ENCODE data around the gene APOL4.
"Not testable (repeated sequence)": the region's sequence is repeated elsewhere in the genome, so short reads cannot be mapped to it uniquely, and the experiment has no call there.

The APOL4 gene

DNA sequence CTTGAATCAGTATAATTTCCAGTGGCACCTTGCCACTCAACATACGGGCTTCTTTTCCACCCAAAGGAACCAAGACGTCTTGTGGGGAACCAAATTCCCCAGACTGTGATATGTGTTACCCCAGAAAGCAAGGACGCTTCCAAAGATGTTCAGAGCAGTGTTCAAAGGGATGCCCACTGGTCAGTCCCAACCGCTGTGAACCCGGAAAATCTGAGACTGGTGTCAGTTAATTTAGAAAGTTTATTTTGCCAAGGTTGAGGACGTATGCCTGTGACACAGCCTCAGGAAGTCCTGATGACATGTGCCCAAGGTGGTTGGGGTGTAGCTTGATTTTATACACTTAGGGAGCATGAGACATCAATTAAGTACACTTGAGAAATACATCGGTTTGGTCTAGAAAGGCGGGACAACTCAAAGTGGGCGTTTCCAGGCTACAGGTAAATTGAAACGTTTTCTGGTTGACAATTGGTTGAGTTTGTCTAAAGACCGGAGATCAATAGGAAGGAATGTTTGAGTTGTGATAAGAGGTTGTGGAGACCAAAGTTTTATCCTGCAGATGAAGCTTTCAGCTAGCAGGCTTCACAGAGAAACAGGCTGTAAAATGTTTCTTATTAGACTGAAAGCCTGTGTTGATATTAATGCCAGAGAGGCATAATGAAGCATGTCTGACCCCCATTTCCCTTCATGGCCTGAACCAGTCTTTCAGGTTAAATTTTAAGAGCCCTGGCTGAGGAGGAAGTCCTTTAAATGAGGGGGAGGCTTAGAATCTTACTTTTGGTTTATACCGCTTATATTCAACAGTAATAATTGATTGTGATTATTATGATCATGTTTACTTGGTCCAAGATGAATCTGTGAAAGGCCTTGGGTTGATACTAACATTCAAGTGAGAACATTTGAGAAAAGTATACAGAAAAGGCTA lies 47.8 kb downstream of the APOL4 start:
- DNase-seq (ENCODE audit: low spot score), result no peak

DNA sequence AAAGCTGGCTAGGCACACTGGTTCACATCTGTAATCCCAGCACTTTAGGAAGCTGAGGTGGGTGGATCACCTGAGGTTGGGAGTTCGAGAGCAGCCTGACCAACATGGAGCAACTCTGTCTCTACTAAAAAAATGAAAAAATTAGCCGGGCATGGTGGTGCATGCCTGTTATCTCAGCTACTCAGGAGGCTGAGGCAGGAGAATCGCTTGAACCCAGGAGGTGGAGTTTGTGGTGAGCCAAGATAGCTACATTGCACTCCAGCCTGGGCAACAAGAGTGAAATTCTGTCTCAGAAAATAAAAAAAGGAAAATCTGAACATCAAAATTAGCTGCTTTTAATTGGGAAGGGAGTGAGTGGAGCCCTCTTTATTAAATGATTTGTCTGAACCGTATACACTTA lies 48.8 kb downstream of the APOL4 start:
- DNase-seq (ENCODE audit: low spot score), result not testable (repeated sequence)

DNA sequence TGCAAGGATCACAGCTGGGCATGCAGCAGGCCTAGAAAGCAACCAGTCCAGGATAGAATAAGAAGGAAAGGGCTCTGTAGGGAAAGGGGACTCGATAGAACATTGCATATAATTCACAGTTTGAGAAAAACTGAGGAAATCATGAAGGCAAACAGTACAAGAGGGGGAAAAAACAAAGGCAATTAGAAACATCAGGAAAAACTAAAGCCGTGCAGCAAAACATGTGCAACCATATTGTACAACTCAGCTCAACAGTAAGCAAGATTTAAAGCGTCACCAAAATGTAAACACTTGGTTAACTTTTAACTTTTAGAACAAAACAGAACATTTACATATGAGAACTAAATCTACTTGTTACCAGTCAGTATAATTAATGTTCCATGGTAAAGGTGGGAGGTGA lies 49.5 kb downstream of the APOL4 start:
- DNase-seq (ENCODE audit: low spot score), result no peak

DNA sequence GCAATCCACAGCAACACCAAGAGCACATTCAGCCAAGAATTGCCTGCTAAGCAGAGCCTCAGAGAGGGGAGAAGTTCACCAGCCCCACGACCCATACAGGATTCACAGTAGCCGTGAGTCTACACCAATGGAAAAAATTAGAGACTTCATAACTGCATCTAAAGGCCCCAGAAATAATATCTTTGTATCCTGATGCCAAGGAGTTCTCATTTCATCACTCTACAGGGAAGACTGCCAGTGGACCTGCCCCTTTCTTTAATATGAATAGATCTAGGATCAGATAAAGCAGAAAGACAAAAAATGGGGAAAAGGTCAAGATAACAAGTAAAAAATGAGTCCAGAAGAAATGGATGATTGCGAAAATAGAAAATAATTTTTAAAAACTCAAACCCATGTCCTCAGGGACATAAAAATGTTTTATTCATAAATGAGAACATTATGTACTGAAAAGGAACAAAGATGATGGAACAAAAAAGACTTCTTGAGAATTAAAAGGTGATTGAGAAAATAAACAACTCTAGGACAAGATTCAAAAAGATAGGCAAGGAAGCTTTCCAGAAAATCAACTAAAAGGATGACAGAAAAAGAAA lies 50.5 kb downstream of the APOL4 start:
- DNase-seq (ENCODE audit: low spot score), result no peak

DNA sequence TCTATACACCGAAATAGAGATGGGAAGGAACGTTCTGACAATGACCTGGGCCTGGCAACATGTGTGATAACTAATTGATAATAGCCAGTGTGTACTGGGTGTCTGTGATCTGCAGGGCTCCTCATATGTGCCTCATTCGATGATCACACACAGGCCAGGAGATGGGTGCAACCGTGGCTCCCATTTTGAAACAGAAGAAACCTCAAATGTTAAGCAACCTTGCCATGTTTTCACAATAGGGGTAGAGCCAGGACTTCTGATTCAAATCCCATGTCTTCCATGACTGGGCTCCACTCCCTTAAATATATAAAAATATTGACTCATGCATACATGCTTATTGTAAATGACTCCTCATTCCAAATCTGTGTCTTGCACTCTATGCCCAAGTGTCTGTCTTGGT lies 52.2 kb downstream of the APOL4 start:
- no peak for DNase-seq (ENCODE audit: low spot score)

DNA sequence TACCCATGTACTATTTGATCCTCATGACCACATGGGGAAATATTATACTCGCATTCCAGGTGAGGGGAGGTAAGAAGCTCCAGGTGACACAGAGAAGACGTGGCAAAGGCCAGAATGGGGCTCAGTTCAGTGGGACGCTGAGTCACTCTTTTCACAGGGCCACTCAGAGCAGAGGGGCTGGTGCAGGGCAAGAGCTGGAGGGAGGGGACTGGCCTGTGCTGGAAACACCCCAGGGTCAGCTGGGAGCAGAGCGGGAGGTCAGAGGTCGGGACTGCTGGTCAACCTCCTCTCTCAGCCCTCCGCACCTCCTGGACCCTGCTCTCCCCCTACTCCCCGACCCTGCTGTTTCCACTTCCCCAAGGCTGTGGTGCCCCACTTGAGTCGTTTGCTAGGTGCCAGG lies 53.2 kb downstream of the APOL4 start:
- no peak for DNase-seq (ENCODE audit: low spot score)

DNA sequence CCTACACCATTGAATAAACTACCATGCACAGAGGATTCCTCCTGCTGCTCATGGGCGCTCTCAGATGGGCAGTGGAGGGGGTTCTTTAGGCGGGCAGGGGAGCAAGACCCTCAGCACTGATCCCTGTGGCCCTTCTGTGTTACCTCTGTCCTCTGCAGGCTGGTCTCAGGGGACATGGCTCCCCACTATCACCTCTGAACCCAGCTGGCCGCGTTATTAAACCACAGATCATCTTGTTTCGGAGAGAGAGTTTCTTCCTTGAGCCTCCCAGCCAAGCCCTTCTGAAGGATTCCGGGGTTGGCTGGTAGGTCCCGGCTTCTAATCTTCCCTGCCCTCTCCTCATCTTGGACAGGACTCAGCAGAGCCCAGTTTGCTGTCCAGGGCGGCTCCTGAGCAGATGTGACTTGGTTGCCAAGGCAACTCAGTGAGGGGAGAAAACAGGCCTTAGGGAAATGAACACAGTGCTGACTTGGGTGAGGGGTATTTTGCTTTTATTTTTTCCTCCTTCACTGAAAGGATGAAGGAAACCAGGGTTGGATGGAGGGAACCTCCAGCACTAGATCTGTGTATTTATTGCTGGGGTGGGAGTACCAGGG lies 54.3 kb downstream of the APOL4 start:
- no peak for DNase-seq (ENCODE audit: low spot score)

DNA sequence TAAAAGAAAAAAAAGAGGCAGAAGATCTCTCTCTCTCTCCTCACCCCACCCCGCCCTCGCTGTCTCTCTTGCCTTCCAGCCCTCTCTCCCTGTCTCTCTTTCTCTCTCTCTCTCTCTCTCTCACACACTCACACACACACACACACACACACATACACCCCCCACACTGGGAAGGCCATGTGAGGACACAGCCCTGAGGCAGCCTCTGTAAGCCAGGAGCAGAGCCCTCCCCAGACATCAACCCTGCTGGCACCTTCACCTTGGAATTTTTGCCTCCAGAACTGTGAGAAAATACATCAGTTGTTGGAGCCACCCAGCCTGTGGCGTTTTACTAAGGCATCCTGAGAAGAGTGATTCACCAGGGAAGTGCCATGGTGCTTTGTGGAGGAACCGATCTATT lies 55.7 kb downstream of the APOL4 start:
- DNase-seq (ENCODE audit: low spot score), result no peak

DNA sequence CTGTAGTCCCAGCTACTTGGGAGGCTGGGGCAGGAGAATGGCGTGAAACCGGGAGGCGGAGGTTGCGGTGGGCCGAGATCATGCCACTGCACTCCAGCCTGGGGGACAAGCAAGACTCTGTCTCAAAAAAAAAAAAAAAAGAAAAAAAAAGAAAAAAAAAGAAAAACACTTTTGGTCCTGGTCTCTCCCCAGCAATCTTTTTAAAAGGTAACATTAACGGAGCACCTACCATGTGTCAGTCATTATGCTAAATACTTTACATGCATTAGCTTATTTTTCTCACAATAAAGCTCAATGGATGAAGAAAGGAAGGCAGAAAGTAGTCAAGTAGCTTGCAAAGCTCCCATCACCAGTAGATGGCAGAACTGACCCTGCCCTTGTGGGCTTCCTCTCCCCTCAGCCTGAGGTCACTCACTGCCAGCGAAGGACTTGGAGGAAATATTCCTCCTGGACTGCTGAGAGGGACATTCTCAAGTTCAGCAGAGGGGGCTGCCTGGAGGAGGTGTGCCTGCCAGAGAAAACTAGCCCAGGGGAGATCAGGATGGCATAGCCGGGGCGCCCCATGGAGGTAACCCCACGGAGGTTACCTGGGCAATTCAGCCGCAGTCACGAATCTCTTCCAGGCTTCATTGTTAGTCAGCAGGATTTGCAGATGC lies 56.6 kb downstream of the APOL4 start:
- peak; percentile 77 for DNase-seq (ENCODE audit: low spot score)

DNA sequence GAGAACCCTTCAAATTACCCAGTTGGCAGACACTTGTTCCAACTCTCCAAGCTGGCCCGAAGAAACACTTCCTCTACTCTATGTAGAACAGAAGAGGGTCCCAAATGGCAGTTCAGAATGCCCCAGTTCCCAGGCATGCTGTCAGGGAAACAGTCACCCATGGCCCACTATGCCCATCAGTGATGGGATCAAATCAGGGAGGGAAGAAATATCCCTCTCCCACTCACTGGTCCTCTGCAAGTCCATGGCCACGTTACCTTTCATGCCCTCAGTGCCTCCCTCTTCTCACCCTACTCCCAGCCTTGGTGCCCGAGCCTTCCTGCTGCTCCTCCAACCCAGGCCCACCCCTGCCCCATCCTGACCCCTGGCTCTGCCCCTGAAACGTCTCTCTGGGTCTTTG lies 57.7 kb downstream of the APOL4 start:
- no peak for DNase-seq (ENCODE audit: low spot score)

DNA sequence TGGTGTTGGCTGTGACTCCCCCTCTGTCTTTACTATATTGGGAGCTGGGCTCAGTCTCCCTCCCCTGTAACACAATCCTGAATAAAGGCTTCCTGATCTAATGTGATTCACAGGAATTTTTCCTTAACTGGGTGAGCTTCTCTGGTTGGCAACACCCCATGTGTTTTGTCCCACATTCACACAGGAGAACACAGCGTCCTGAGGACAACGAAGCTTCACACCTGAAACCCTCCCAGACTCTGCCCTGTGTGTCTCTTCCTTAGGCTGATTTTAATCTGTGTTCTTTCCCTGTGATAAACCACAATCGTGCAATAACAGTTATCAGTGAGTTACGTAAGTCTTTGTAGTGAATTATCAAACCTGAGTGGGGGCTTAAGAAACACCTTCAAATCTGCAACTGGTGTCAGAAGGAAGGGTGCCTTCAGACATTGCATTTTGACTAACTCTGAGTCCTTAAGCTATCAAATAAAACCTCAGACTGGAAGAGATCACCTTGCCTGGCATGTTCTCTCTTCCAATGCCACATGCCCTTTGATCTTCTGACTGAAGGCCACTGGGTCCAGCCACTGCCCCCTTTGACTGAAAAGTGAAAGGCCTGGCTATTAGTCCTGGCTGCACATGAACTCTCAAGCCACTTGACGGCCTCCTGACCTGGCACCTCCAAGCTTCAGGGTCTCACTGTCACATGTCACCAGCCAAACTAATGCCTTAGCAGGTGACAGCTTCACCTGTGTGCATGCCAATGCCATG lies 58.4 kb downstream of the APOL4 start:
- DNase-seq (ENCODE audit: low spot score), result no peak

DNA sequence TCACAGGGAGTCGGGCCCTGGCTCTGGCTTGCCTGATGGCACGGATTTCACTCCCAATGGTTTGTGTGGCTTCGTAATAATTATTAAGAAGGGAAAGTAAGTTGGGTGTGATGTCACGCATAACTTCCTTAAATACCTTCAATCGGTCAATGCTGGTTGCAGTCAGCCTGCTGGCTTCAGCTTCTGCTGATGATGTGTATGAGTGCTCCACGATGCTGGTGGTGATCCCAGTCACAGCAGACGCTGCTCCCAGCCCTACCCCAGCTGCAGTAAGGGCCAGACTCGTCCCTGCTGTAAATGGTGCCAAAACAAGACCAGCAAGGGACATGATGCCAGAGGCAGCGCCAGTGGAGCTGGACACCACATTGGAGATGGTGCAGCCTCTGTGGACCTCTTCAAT lies 60.1 kb downstream of the APOL4 start:
- DNase-seq (ENCODE audit: low spot score), result no peak

Data from pons (tissue), 1 donor.